GM19438 (cell line): Measurements from ENCODE around the gene GNB4.

Source experiments
- ATAC-seq: cut with Tn5 transposase; IDR thresholded peaks from one replicate; pipeline ENCODE4 v1.9.1; 2021; ENCODE audit warnings: low read depth; ENCODE audit not compliant: unreplicated experiment

GNB4 gene

GRCh38 chr3:179451265-179452175 is at the start of gene GNB4:
Gene GNB4, minus strand, starts transcription at chr3:179451470. Its CDS starts 25,270 bp downstream, at chr3:179426200.
- peak; percentile 73 for ATAC-seq

- ATAC-seq = no peak
These were observed 44.2 kb upstream of the GNB4 start for GRCh38 chr3:179495483-179495882.

DNA sequence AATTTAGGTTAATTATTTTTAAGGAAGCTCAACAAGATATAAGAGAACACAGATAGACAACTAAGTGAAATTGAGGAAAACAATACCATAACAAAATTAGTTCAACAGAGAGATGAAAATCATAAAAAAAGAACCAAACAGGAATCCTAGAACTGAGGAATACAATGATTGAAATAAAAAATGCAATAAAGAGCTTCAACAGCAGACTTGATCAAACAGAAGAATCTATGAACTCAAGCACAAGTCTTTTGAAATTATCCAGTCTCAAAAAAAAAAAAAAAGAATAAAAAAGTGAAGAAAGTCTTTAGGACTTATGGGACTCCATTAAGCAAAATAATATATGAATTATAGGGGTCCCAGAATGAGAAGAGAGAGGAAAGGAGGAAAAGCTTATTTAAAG is 42.0 kb upstream of the GNB4 start:
- no peak for ATAC-seq

DNA sequence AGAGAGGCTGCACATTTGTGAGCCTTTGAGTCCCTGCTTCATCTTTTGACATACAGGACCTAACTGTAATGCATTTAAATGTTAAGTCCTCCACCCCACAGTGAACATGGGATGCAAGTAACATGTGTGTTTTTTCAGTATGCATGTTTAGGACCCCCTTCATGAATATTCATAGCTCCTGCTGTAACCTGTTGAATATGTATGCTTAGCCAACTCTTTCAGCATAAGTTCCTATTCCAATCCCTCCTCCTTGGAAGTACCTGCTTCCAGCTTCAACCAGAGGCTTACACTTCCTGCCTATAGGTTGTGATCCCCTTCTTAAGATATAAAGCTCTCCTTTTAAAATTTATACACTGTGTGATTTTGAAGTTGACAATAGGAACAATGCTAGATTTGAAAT is 36.9 kb upstream of the GNB4 start:
- no peak for ATAC-seq

DNA sequence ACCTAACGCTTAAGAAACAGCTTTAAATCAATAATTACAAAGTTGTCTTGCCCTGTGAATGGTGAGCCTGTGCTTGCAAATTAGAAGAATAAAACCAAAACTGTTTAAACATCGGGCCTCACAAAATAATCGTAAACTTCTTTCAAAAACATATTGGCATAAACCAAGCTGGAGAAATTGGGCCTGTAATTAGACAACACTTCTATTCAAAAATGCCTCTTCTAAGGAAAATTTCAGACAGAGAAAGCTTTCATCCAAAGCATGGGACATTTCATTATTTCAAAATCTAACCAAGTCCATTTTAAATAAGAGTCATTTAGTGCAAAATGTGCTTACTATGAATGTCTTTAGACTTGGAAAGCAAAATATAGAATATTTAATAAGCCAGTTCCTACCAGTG is 35.5 kb upstream of the GNB4 start:
- no peak for ATAC-seq

GRCh38 chr3:179482857-179483256 is 31.6 kb upstream of the GNB4 start:
- no peak for ATAC-seq

- ATAC-seq = no peak
These were observed 24.9 kb upstream of the GNB4 start for GRCh38 chr3:179476215-179476614.

DNA sequence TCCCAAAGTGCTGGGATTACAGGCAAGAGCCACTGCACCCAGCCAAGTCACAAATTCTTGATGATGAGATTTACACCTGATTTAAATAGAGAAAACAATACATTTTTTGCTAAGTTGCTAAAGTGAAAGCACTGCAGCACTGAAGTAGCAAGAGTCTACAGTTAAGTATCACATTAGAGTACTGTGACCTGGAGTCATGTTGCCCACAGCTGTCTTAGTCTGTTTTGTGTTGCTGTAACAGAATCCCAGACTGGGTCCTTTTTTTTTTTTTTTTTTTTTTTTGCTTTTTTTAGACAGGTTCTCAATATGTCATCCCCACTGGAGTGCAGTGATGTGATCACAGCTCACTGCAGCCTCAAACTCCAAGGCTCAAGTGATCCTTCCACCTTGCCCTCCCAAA is 23.2 kb upstream of the GNB4 start:
- ATAC-seq = no peak

GRCh38 chr3:179473565-179473964 is 22.3 kb upstream of the GNB4 start:
- ATAC-seq = no peak

DNA sequence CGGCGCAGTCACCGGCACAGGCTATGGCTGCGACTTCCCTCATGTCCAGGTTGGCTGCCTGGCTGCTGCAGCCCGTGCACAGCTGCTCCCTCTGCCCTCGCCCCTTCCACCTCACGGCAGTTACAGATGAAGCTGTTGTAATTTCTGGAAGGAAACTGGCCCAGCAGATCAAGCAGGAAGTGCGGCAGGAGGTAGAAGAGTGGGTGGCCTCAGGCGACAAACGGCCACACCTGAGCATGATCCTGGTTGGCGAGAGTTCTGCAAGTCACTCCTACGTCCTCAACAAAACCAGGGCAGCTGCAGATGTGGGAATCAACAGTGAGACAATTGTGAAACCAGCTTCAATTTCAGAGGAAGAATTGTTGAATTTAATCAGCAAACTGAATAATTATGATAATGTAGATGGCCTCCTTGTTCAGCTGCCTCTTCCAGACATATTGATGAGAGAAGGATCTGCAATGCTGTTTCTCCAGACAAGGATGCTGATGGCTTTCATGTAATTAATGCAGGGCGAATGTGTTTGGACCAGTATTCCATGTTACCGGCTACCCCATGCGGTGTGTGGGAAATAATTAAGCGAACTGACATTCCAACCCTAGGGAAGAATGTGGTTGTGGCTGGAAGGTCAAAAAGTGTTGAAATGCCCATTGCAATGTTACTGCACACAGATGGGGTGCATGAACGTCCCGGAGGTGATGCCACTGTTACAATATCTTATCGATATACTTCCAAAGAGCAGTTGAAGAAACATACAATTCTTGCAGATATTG is 13.2 kb upstream of the GNB4 start:
- no peak for ATAC-seq

GRCh38 chr3:179463319-179463718 is 12.0 kb upstream of the GNB4 start:
- no peak for ATAC-seq

DNA sequence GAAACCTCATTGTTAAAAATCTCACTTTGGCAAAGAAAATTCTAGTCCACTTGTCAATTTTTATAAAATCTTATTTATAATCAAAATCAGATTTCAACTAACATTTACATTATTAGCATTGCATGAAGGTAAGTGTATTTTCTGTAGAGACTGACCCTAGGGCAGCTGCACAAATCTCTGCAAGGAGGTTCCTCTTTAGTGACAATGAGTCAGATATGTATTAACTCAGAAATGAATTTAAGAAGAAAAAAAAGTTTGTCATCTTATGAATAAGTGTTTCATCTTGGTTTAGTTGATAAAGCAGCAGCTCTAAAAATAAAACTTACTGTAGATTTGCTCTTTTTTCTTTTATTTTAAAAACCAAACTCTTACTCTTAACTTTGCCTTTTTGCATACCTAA is 9.0 kb upstream of the GNB4 start:
- no peak for ATAC-seq

DNA sequence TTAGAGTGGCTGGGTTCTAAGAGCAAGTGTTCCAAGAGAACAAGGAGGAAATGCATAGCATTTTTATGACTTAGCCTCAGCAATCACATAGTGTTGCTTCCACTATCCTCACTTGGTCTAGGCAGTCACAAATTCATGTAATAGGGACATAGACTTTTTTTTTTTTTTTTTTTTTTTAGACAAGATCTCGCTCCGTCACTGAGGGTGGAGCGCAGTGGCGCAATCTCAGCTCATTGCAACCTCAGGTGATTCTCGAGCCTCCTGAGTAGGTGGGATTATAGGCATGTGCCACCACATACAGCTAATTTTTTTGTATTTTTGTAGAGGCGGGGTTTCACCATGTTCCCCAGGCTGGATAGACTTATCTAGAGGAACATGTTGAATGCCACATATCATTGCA is 4.7 kb upstream of the GNB4 start:
- no peak for ATAC-seq

GRCh38 chr3:179454887-179455286 is 3.6 kb upstream of the GNB4 start:
- ATAC-seq = no peak

DNA sequence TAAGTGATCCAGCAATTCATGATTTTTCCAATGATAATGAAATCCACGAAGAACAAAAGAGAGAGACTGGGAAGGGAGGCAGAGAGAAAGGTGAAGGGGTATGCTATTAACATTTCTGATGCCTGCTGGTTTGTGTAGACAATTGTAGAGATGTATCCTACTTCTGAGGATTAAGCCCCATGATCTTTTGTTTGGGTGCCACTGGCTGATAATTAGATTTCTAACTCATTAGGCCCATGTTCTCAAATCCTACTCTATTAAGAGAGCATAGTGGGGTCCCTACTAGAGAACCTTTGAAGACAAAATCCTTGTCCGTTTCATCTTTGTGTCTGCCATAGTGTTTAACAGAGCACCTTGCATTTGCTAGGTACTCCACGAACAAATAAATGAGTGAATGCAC is 2.7 kb upstream of the GNB4 start:
- ATAC-seq = no peak

DNA sequence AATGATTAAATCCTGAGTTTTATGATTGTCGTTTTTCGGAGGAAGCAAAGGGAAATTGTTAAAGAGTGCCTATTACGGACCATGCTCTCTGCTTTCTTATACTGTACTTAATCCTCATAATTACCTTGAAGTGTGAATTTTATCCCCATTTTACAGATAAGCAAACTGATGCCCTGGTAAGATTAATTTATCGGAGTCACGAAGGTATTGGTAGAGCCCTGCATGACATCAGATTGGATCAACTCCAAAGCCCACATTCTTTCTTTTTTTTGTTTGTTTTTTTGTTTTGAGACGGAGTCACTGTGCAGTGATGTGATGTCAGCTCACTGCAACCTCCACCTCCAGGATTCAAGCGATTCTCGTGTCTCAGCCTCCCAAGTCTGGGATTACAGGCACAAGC is 1.6 kb upstream of the GNB4 start:
- ATAC-seq = no peak

- ATAC-seq = no peak
These were observed 900 bp upstream of the GNB4 start for GRCh38 chr3:179452176-179452564.

GRCh38 chr3:179450901-179451264 is 387 bp downstream of the GNB4 start:
- ATAC-seq = peak; percentile 30

GRCh38 chr3:179450261-179450701 is 989 bp downstream of the GNB4 start:
- ATAC-seq = no peak

GRCh38 chr3:179449636-179450035 is 1.6 kb downstream of the GNB4 start:
- ATAC-seq = no peak

- no peak for ATAC-seq
These were observed 4.0 kb downstream of the GNB4 start for GRCh38 chr3:179447251-179447650.

DNA sequence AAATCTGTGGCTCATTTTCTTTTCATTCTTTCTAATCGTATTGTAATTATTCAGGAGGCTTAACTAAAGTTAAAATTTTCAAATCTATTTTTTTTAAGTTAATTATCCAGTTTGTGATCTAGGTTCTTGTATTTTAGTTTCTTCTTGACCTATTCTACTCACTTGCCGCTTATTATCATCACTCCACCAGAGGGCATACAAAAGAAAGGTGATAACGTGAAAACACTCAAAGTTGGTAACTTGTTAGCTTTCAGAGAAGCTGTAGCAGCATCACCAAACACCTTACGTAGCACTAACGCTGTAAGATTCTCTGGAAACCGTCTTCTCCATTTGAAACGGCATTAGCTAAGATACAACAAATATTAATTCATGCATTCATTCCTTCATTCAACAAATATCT is 4.8 kb downstream of the GNB4 start:
- ATAC-seq = no peak
